ENCODE results near the gene FAM83F. TPM values are rescaled to one million over a fixed set of nuclear protein-coding genes. Genes with fewer than 3 reads are reported as not detected.

Gene FAM83F
- total RNA-seq, 1 donor from 2014 or later = 0.13 TPM

GRCh38 chr22:40015358-40015976, 20.7 kb downstream of the FAM83F start:
- ChIA-PET POLR2A (no interaction called here), CTCF (interaction anchor here (1.5 kb wide), 1 partner anchor 481 kb away, joined by 6 read pairs; no protein-coding TSS in a partner anchor)
- Mint-ChIP-seq H3K27ac (no peak overlapping the region), H3K27me3 (peaks cover 24% of the 10 kb centered on the region), H3K36me3 (ENCODE audit: low read depth) (no peaks in the 10 kb centered on the region), H3K4me3 (no peak overlapping the region), H3K4me1 (no peaks in the 10 kb centered on the region), H3K9me3 (no peaks in the 10 kb centered on the region)
- TF ChIP-seq, protein P1, sequence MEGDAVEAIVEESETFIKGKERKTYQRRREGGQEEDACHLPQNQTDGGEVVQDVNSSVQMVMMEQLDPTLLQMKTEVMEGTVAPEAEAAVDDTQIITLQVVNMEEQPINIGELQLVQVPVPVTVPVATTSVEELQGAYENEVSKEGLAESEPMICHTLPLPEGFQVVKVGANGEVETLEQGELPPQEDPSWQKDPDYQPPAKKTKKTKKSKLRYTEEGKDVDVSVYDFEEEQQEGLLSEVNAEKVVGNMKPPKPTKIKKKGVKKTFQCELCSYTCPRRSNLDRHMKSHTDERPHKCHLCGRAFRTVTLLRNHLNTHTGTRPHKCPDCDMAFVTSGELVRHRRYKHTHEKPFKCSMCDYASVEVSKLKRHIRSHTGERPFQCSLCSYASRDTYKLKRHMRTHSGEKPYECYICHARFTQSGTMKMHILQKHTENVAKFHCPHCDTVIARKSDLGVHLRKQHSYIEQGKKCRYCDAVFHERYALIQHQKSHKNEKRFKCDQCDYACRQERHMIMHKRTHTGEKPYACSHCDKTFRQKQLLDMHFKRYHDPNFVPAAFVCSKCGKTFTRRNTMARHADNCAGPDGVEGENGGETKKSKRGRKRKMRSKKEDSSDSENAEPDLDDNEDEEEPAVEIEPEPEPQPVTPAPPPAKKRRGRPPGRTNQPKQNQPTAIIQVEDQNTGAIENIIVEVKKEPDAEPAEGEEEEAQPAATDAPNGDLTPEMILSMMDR (IDR thresholded peaks at IDR 0.05) = no peak
- no peak for DNase-seq
- intact Hi-C loops (cut with micrococcal nuclease) = no loop called here
- ATAC-seq (ENCODE audit: low read depth) = no peak

- TF ChIP-seq, protein P1 (IDR thresholded peaks at IDR 0.05) = no peak
- intact Hi-C loops (cut with micrococcal nuclease) = no loop called here
- POLR2A ChIA-PET = no interaction called here
Observed at GRCh38 chr22:40018051-40018450, 23.3 kb downstream of the FAM83F start.

DNA sequence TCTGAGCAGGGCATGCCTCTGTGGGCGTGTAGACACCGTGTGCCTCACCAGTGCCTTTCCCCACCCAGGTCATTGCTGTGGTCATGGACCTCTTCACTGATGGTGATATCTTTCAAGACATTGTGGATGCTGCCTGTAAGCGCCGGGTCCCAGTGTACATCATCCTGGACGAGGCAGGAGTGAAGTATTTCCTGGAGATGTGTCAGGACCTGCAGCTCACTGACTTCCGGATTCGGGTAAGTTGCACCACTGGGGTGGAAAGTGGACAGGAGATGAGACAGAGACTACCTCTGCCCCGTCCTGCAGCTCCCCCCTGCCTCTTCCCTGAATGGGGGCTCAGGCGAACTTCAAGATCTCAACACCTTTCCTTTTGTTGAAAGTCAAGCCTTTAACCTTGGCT, 24.3 kb downstream of the FAM83F start:
- H3K4me3 Mint-ChIP-seq = no peak overlapping the region
- CTCF ChIA-PET = no interaction called here
- intact Hi-C loops (cut with micrococcal nuclease) = no loop called here
- H3K27ac Mint-ChIP-seq = no peak overlapping the region
- no peaks in the 10 kb centered on the region for H3K36me3 Mint-ChIP-seq (ENCODE audit: low read depth)
- DNase-seq (no peak), ATAC-seq (ENCODE audit: low read depth) (no peak)
- TF ChIP-seq, protein P1 (IDR thresholded peaks at IDR 0.05) = no peak
- no peaks in the 10 kb centered on the region for H3K9me3 Mint-ChIP-seq
- POLR2A ChIA-PET = no interaction called here
- H3K4me1 Mint-ChIP-seq = no peaks in the 10 kb centered on the region
- H3K27me3 Mint-ChIP-seq = peaks cover 6% of the 10 kb centered on the region

More at GRCh38 chr22:40018051-40018450, 23.3 kb downstream of the FAM83F start:
- Mint-ChIP-seq H3K27ac (no peak overlapping the region), H3K36me3 (ENCODE audit: low read depth) (no peaks in the 10 kb centered on the region), H3K4me3 (no peak overlapping the region), H3K4me1 (no peaks in the 10 kb centered on the region), H3K9me3 (no peaks in the 10 kb centered on the region), H3K27me3 (peaks cover 10% of the 10 kb centered on the region)
- CTCF ChIA-PET = no interaction called here
- DNase-seq = no peak
- no peak for ATAC-seq (ENCODE audit: low read depth)

DNA sequence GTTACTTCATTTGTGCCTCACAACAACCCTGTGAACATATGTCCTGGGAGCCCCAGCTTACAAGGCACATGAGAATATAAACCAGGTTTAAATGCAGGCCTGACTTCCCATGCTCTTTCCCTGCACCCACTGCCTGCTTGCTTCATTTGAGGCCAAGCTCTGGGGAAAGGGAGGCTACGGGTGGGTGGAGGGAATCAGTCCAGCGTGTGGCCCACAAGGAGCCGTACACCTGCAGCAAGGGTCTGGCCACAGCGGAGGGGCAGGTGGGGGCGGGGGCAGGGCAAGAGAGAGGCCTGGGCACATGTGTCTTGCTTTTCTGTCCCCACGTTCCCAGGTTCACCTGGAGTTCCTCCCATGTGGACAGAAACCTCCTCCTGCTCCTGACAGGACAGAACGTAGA, 26.2 kb downstream of the FAM83F start:
- Mint-ChIP-seq H3K27ac (no peak overlapping the region), H3K4me1 (peaks cover 5% of the 10 kb centered on the region), H3K9me3 (no peaks in the 10 kb centered on the region), H3K36me3 (ENCODE audit: low read depth) (no peaks in the 10 kb centered on the region), H3K27me3 (no peaks in the 10 kb centered on the region), H3K4me3 (no peak overlapping the region)
- intact Hi-C loops (cut with micrococcal nuclease) = loop anchor here (5.0 kb wide), 1 partner anchor 49 kb away; no protein-coding TSS in a partner anchor
- ATAC-seq (ENCODE audit: low read depth) = no peak
- DNase-seq = no peak
- TF ChIP-seq, protein P1 (IDR thresholded peaks at IDR 0.05) = no peak
- CTCF ChIA-PET = interaction anchor here (1.1 to 1.2 kb wide), 2 partner anchors 24 to 478 kb away, joined by 3 read pairs; no protein-coding TSS in a partner anchor
- POLR2A ChIA-PET = no interaction called here

DNA sequence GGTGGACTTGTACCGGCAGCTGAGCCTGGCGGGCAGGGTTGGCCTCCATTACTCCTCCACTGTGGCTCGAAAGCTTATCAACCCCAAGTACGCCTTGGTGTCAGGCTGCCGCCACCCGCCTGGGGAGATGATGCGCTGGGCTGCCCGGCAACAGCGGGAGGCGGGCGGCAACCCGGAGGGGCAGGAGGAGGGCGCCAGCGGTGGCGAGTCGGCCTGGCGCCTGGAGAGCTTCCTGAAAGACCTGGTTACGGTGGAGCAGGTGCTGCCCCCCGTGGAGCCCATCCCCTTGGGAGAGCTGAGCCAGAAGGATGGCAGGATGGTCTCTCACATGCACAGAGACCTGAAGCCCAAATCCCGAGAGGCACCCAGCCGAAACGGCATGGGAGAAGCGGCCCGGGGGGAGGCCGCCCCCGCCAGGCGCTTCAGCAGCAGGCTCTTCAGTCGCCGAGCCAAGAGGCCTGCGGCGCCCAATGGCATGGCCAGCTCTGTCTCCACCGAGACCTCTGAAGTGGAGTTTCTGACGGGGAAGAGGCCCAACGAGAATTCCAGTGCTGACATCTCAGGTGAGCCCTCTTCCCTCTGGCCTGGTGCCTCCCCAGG, 26.7 kb downstream of the FAM83F start:
- peaks cover 5% of the 10 kb centered on the region for H3K4me1 Mint-ChIP-seq
- ChIA-PET POLR2A (no interaction called here), CTCF (interaction anchor here (1.1 to 4.6 kb wide), 4 partner anchors 16 to 486 kb away, joined by 3 to 154 read pairs (median 23); partner anchors contain the start of gene RPS19BP1)
- ATAC-seq (ENCODE audit: low read depth) (no peak), DNase-seq (no peak)
- no peaks in the 10 kb centered on the region for H3K9me3 Mint-ChIP-seq
- no peaks in the 10 kb centered on the region for H3K27me3 Mint-ChIP-seq
- TF ChIP-seq, protein P1 (IDR thresholded peaks at IDR 0.05) = no peak
- H3K36me3 Mint-ChIP-seq (ENCODE audit: low read depth) = no peaks in the 10 kb centered on the region
- no peak overlapping the region for H3K4me3 Mint-ChIP-seq
- H3K27ac Mint-ChIP-seq = no peak overlapping the region
- intact Hi-C loops (cut with micrococcal nuclease) = loop anchor here (5.0 kb wide), 1 partner anchor 49 kb away; no protein-coding TSS in a partner anchor
